Coronary artery (tissue), 2 donors: ENCODE data around the gene PCDHA7.

Experiments
- DNase-seq: peaks from one replicate; pipeline ENCODE4 v3.0.0-alpha.2; 2017; ENCODE audit warnings: low spot score
- H3K27ac ChIP-seq, 2 donors: fragments of 200-600 bp; sonication (generic); one replicate each; pipeline ENCODE4 v1.5.1; 2016 to 2019
- H3K4me3 ChIP-seq: fragments of 200-600 bp; sonication (generic); 2 replicates; pipeline ENCODE4 v1.5.1; 2016; ENCODE audit warnings: mild to moderate bottlenecking, moderate library complexity
- TF ChIP-seq, protein P1 (sequence below): fragments of 200-600 bp; sonication (generic); IDR thresholded peaks from one replicate; pipeline ENCODE4 v1.5.1; 2019; ENCODE audit warnings: antibody characterized with exemption

PCDHA7 gene

DNA sequence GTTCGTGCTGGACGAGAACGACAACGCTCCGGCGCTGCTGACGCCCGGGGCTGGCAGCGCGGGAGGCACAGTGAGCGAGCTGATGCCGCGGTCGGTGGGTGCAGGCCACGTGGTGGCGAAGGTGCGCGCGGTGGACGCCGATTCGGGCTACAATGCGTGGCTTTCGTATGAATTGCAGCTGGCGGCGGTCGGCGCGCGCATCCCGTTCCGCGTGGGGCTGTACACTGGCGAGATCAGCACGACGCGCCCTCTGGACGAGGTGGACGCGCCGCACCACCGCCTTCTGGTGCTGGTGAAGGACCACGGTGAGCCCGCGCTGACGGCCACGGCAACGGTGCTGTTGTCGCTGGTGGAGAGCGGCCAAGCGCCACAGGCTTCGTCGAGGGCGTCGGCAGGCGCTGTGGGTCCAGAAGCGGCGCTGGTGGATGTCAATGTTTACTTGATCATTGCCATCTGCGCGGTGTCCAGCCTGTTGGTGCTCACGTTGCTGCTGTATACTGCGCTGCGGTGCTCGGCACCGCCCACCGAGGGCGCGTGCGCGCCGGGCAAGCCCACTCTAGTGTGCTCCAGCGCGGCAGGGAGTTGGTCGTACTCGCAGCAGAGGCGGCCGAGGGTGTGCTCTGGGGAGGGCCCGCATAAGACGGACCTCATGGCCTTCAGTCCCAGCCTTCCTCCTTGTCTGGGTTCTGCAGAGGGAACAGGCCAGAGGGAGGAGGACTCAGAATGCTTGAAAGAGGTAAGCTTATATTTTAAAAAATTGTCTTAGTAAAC, 50.0 kb downstream of the PCDHA7 start:
- TF ChIP-seq, protein P1, sequence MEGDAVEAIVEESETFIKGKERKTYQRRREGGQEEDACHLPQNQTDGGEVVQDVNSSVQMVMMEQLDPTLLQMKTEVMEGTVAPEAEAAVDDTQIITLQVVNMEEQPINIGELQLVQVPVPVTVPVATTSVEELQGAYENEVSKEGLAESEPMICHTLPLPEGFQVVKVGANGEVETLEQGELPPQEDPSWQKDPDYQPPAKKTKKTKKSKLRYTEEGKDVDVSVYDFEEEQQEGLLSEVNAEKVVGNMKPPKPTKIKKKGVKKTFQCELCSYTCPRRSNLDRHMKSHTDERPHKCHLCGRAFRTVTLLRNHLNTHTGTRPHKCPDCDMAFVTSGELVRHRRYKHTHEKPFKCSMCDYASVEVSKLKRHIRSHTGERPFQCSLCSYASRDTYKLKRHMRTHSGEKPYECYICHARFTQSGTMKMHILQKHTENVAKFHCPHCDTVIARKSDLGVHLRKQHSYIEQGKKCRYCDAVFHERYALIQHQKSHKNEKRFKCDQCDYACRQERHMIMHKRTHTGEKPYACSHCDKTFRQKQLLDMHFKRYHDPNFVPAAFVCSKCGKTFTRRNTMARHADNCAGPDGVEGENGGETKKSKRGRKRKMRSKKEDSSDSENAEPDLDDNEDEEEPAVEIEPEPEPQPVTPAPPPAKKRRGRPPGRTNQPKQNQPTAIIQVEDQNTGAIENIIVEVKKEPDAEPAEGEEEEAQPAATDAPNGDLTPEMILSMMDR: no peak
- no peak overlapping the region for H3K4me3 ChIP-seq
- DNase-seq: no peak

More for the DNA sequence above, 50.0 kb downstream of the PCDHA7 start:
- H3K27ac ChIP-seq: no peak overlapping the region
